Small intestine (tissue), 7 donors: ENCODE results near the gene UNC79. TPM values are rescaled to one million over a fixed set of nuclear protein-coding genes. Genes with fewer than 3 reads are reported as not detected.

ENCODE experiments used
- DNase-seq, 2 donors: peaks; one replicate each; pipeline versions ENCODE4 v3.0.0 to v3.0.0-alpha.2; 2013
- FAIRE-seq: peaks from 2 replicates; lab custom pipeline; 2012; peaks lifted over from hg19 to GRCh38; lab: Jason Lieb, UNC
- H3K27ac ChIP-seq, 3 donors: one replicate each; pipeline ENCODE4 v1.5.1; 2013; ENCODE audit warnings: low read length in 2 of 3, mild to moderate bottlenecking in 2 of 3, control low read depth in 1 of 3, inconsistent platforms in 1 of 3, low read depth in 1 of 3, moderate library complexity in 1 of 3
- H3K27me3 ChIP-seq, 3 donors: one replicate each; pipeline ENCODE4 v1.6.1; 2013; ENCODE audit warnings: low read length in 3 of 3, inconsistent platforms in 1 of 3; ENCODE audit not compliant: control insufficient read depth in 3 of 3, insufficient read depth in 3 of 3
- H3K36me3 ChIP-seq, 3 donors: one replicate each; pipeline ENCODE4 v1.6.1; 2013; ENCODE audit warnings: low read length in 3 of 3, inconsistent platforms in 1 of 3, low read depth in 1 of 3, mild to moderate bottlenecking in 1 of 3, moderate library complexity in 1 of 3; ENCODE audit not compliant: control insufficient read depth in 3 of 3, insufficient read depth in 2 of 3
- H3K4me1 ChIP-seq, 3 donors: one replicate each; pipeline ENCODE4 v1.6.1; 2013; ENCODE audit warnings: low read length in 2 of 3, inconsistent platforms in 1 of 3, low read depth in 1 of 3, mild to moderate bottlenecking in 1 of 3, moderate library complexity in 1 of 3; ENCODE audit not compliant: control insufficient read depth in 3 of 3, insufficient read depth in 2 of 3
- H3K4me3 ChIP-seq, 3 donors: one replicate each; pipeline ENCODE4 v1.5.1; 2013; ENCODE audit warnings: low read length in 3 of 3, control low read depth in 1 of 3, inconsistent platforms in 1 of 3, low read depth in 1 of 3, mild to moderate bottlenecking in 1 of 3, moderate library complexity in 1 of 3
- H3K9me3 ChIP-seq, 2 donors: one replicate each; pipeline ENCODE4 v1.6.1; 2013; ENCODE audit warnings: low read depth in 1 of 2, low read length in 1 of 2; ENCODE audit not compliant: control insufficient read depth in 2 of 2, insufficient read depth in 1 of 2
- WGBS, 3 donors: extraction: QIAGEN DNeasy Blood & Tissue Kit; methylation state at CpG; one replicate each; pipeline ENCODE4 v1.1.7; 2013; 5-methylcytosine and 5-hydroxymethylcytosine counted together
- polyA plus RNA-seq, 4 donors: library from polyadenylated mRNA; stranded (reverse) in 3 of 4; unstranded in 1 of 4; fragments of 200-250 nt in 3 of 4; fragments of 120-200 nt in 1 of 4; gene quantifications; one replicate each; pipeline versions ENCODE4 v1.2.1 to v1.2.3, GENCODE V29; 2013
- donor health status: healthy with polysubstance abuse.
- donor health status: control.
- donor health status: control.
- donor health status: Bipolar disorder and iron deficiency.
- donor health status: healthy.

Gene UNC79
- polyA plus RNA-seq, 4 donors = 0.18 to 0.41 TPM; not detected in 2

DNA sequence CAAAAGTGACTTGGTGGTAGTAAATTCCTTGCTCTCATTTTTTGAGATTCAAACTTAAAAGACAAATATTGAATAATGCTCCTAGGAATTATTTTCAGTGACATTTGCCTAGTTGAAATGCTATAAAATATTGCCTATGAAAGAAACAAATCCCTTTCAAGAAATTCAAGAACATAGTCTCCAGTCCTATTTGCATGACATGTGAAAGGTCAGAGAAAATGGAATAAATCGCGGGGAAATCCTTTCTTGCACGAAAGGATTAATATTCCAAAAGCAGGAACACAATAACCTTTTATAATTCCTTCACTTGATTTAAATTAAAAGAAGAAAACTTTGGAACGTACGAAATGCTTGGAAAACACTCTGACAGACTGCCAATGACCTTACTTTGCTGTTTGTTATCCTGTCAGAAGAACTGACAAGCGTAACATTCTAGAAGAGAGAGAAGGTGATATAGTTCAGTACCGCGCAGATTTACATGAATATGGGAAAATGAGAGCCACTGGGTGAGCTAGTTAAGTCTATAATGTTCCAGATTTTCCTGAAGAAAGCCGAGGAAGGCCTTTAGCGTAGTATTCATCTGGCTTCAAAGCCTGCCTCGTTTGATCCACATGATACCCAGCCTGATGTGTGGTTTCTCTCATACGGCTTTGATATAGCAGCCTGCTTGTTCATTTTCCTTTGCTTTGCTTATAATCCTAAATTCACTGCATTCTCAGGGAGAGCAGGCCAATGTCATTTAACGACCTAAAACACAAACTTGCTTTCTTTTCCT, 254.6 kb downstream of the UNC79 start:
- H3K9me3 ChIP-seq = no peaks in the 10 kb centered on the region
- no peak overlapping the region for H3K4me3 ChIP-seq
- 81 to 86% (median 82%) methylated on average over 13 of the region's 13 CpGs for WGBS, 3 donors
- H3K27me3 ChIP-seq = peaks cover 0 to 6% (median 0%) of the 10 kb centered on the region in 3 donors
- H3K27ac ChIP-seq = no peak overlapping the region
- FAIRE-seq (no peak), DNase-seq (no peak)
- no peaks in the 10 kb centered on the region for H3K4me1 ChIP-seq
- H3K36me3 ChIP-seq = no peaks in the 10 kb centered on the region

DNA sequence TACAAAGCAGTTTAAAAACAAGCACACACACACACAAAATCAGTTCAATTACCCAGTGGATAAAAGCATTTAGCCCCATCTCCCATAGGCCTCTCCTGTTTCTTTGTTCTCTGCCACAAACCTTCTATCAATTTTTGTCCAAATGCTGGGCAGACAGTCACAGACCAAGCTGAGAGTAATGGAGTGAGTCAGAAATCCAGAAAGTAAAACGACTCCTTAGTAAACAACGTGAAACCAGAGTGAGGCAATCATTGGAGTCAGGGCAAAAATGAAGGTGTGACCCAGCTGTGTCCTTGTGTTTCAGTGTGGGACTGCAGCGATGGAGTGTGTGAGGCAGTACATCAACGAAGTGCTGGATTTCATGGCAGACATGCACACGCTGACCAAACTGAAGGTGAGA, 255.5 kb downstream of the UNC79 start:
- 60 to 71% (median 65%) methylated on average over 5 of the region's 5 CpGs for WGBS, 3 donors
- H3K36me3 ChIP-seq = no peaks in the 10 kb centered on the region
- H3K4me1 ChIP-seq = no peaks in the 10 kb centered on the region
- no peak for FAIRE-seq
- no peaks in the 10 kb centered on the region for H3K9me3 ChIP-seq
- no peak for DNase-seq
- H3K27me3 ChIP-seq = peaks cover 0 to 6% (median 0%) of the 10 kb centered on the region in 3 donors
- no peak overlapping the region for H3K4me3 ChIP-seq
- H3K27ac ChIP-seq = no peak overlapping the region

DNA sequence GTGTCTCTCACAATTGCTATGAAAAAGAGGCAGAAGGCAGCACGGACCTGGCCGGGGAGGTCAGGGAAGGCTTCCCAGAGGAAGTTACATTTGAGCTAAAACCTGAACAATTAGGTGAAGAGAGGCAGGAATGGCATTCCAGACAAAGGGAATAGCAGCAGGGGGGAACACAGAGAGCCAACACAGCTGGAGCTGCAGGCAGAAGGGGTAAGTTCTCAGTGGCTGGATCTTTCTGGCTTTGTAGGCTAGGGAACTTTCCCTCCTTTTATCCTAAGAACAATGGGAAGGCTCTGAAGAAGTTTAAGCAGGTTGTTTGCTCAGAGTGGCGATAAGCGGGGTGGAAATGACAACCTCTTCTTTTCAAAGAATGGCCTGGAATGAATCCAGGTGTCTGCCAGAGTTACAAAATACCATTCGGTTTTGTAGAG, 257.5 kb downstream of the UNC79 start:
- WGBS, 3 donors = 25 to 33% (median 26%) methylated on average over 5 of the region's 5 CpGs
- no peak for FAIRE-seq

DNA sequence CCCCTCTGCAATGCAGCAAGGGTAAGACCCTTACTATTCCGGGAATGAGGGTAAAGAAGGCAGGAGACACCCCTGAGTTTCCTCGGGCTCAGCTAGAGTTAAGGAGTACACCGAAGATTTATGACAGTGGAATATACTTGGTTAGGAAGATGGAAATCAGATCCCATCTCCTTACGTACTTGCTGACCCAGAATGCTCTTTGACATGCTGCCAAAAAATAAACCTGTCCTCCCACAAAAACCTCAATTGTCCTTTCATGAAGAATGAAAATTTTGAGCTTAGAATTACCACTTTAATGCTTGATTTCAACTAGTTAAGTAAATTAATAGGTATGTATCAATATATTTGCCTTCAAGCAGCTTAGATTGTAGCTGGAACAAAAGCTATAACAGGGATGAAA, 258.1 kb downstream of the UNC79 start:
- H3K9me3 ChIP-seq = no peaks in the 10 kb centered on the region
- peaks cover 0 to 6% (median 0%) of the 10 kb centered on the region in 3 donors for H3K27me3 ChIP-seq
- no peaks in the 10 kb centered on the region for H3K4me1 ChIP-seq
- H3K4me3 ChIP-seq = no peak overlapping the region
- WGBS, 3 donors = 30 to 58% (median 57%) methylated on average over 4 of the region's 4 CpGs
- H3K36me3 ChIP-seq = no peaks in the 10 kb centered on the region
- H3K27ac ChIP-seq = no peak overlapping the region
- FAIRE-seq (no peak), DNase-seq (no peak)

More for the DNA sequence above, 257.5 kb downstream of the UNC79 start:
- Histone ChIP-seq H3K9me3 (no peaks in the 10 kb centered on the region), H3K27me3 (peaks cover 0 to 6% (median 0%) of the 10 kb centered on the region in 3 donors), H3K27ac (no peak overlapping the region), H3K36me3 (no peaks in the 10 kb centered on the region), H3K4me3 (no peak overlapping the region), H3K4me1 (no peaks in the 10 kb centered on the region)
- DNase-seq = no peak

DNA sequence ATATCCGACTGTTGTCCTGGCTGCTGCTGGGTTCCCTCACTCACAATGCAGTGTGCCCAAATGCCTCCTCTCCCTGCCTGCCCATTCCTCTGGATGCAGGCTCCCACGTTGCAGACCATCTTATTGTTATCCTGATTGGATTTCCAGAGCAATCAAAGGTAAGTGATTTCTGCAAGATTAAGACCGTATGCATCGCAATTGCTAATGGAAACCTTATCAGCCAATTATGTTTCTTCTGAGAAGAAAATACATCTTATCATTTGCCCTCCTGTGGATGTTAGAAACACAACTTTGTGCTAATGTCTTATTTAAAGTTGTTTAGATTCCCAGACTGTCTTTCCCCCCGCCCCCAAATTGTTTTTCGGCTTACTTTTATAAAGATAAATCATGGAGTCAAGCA, 259.4 kb downstream of the UNC79 start:
- Histone ChIP-seq H3K27ac (no peak overlapping the region), H3K36me3 (no peaks in the 10 kb centered on the region), H3K9me3 (no peaks in the 10 kb centered on the region), H3K27me3 (peaks cover 0 to 6% (median 0%) of the 10 kb centered on the region in 3 donors), H3K4me3 (no peak overlapping the region), H3K4me1 (no peaks in the 10 kb centered on the region)
- DNase-seq (no peak), FAIRE-seq (no peak)
- WGBS, 3 donors = 42 to 63% (median 57%) methylated on average over 6 of the region's 6 CpGs

DNA sequence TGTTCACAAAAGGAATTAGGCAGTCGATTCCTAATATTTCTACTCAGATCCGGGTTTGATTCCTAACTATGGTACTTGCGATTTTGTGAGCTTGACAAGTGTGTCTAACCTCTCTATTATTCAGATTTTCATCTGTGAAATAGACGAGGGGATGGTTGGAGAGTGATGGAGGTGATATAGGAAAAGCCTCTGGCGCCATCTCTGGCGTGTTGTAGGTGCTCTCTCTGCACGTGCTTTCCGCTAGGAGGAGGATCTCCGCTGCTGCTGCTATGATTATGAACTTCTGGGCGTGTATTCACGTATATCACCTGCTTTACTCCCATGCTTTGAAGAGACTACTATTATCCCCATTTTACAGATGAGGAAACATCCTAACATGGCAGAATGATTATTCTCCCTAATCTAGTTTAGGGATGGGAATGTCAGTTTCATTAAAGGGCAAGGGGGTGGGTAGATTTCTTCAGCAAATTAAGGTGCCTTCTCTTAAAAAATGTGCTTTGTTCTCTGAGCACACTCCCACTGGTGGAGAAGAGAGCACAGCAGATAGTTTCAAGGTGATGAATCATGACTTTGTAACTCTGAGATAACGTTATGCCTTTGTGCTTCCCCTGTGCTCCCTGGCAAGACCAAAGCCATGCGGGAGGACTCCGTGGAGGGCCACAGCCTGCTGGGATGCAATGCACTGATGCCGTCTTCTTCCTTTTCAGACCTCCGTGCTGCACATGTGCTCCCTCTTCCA, 260.5 kb downstream of the UNC79 start:
- Histone ChIP-seq H3K9me3 (no peaks in the 10 kb centered on the region), H3K27me3 (peaks cover 0 to 6% (median 0%) of the 10 kb centered on the region in 3 donors), H3K4me3 (no peak overlapping the region), H3K4me1 (no peaks in the 10 kb centered on the region), H3K27ac (no peak overlapping the region), H3K36me3 (no peaks in the 10 kb centered on the region)
- DNase-seq (no peak), FAIRE-seq (no peak)
- 77 to 83% (median 81%) methylated on average over 16 of the region's 16 CpGs for WGBS, 3 donors

DNA sequence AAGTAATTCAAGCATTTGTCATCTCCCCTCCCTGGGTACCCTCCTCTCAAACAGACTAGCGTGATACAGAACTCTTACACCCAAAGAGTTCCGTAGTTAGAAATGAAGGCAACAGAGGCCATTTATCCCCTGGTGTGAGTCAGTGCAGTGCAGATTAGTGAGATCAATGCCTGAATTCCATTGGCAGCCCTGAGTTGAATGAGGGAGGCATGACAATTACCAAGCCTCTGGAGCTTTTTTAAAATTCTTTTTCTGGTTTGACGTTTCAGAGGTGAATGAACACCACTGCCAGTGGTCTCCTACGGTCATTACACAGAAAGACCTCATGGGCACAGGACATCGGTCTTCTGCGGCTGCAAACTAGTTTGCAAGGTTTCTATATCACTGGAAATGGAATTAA, 263.2 kb downstream of the UNC79 start:
- H3K9me3 ChIP-seq = no peaks in the 10 kb centered on the region

DNA sequence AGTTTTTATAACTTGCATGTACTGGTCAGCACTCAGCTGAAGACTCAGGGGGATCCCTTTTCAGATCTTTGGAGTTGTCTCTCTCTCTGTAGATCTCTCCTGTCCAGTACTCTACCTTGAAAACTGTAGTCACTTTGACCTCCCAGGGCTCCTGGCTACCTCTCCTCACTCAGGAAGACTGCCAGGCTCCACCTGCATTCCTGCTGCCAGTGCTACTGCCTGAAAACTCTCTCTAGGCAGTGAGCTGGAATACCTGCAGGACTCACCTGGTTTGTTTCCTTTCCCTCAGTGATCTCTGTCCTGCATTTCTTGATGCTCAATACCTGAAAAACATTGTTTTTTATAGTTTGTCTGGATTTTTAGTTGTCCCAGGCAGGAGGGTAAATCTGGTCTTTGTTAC, 270.2 kb downstream of the UNC79 start:
- H3K4me1 ChIP-seq = no peaks in the 10 kb centered on the region
- H3K27ac ChIP-seq = no peak overlapping the region
- H3K4me3 ChIP-seq = no peak overlapping the region
- no peaks in the 10 kb centered on the region for H3K9me3 ChIP-seq
- DNase-seq (no peak), FAIRE-seq (no peak)
- no peaks in the 10 kb centered on the region for H3K36me3 ChIP-seq
- no peaks in the 10 kb centered on the region for H3K27me3 ChIP-seq

More for the DNA sequence above, 263.2 kb downstream of the UNC79 start:
- no peak for FAIRE-seq
- Histone ChIP-seq H3K4me1 (no peaks in the 10 kb centered on the region), H3K4me3 (no peak overlapping the region), H3K27me3 (no peaks in the 10 kb centered on the region), H3K27ac (no peak overlapping the region), H3K36me3 (no peaks in the 10 kb centered on the region)
- DNase-seq = no peak
- WGBS, 3 donors = 42 to 56% (median 47%) methylated on average over 6 of the region's 6 CpGs
